ENCODE data around the gene WFS1. TPM values are rescaled to one million over a fixed set of nuclear protein-coding genes. Genes with fewer than 3 reads are reported as not detected.

The WFS1 gene
- total and polyA plus RNA-seq, 9 of the 15 experiments (the other 6 are each of a cell fraction or from before 2014, with no cell fraction given) = 0.01 to 0.29 (median 0.03) TPM; not detected in 5

- ATAC-seq = no peak
Observed at GRCh38 chr4:6324461-6324998, 54.9 kb downstream of the WFS1 start.

More at GRCh38 chr4:6324461-6324998, 54.9 kb downstream of the WFS1 start:
- no peak overlapping the region for H2AFZ ChIP-seq (ENCODE audit: low read depth, low read length)
- no peak overlapping the region for H3K4me3 ChIP-seq
- TF ChIP-seq KLF16 (IDR thresholded peaks at IDR 0.05) (no peak), U2AF1 (optimal IDR thresholded peaks at IDR 0.05; ENCODE audit: low read depth, low read length) (no peak), ZNF280B (CRISPR knock-in tag; IDR thresholded peaks at IDR 0.05) (no peak), TCFL5 (CRISPR knock-in tag; conservative IDR thresholded peaks at IDR 0.05) (no peak)
- H3K4me1 ChIP-seq (replicated peaks in 1 of 2; ENCODE audit: control insufficient read depth in 2 of 2, insufficient read depth in 2 of 2, low read length in 2 of 2) = peaks cover 0 to 5% of the 10 kb centered on the region in 2 experiments; a peak in 2 of 5 replicates
- no peak overlapping the region for H3K27ac ChIP-seq (ENCODE audit: extremely low read depth, low read depth, low read length)
- no peak overlapping the region for H3K4me2 ChIP-seq (ENCODE audit: insufficient read depth, low read length)
- intact Hi-C loops (cut with micrococcal nuclease) = no loop called here
- in situ Hi-C loops (cut with MboI) = no loop called here
- DNase-seq (ENCODE audit: extremely low read depth in 1 of 4, low spot score in 3 of 4) (no peak), FAIRE-seq (no peak)
- under 1% methylated on average over 13 of the region's 15 CpGs for WGBS (ENCODE audit: insufficient coverage, low coverage, missing lambda C conversion rate)
- H3K79me2 ChIP-seq (ENCODE audit: control insufficient read depth, insufficient read depth, low read length) = no peaks in the 10 kb centered on the region
- H3K36me3 ChIP-seq (ENCODE audit: control insufficient read depth, insufficient read depth, low read length) = no peaks in the 10 kb centered on the region
- H3K9ac ChIP-seq (ENCODE audit: insufficient read depth in 1 of 2, low read depth in 2 of 2, low read length in 2 of 2) = no peak overlapping the region
- H4K20me1 ChIP-seq (replicated peaks; ENCODE audit: control insufficient read depth, insufficient read depth, low read length) = peaks cover 7% of the 10 kb centered on the region
- ChIA-PET CTCF (ENCODE audit: low intra/inter-chr PET ratio) (no interaction called here), POLR2A (no interaction called here)
- peaks cover 12 to 50% of the 10 kb centered on the region in 2 experiments; a peak in 4 of 5 replicates for H3K27me3 ChIP-seq (ENCODE audit: control insufficient read depth in 2 of 2, insufficient read depth in 2 of 2, low read length in 2 of 2)
- peaks cover 2% of the 10 kb centered on the region for H3K9me1 ChIP-seq (ENCODE audit: control insufficient read depth, insufficient read depth, low read length)
- no TSS peak for BruUV-seq (replicated peaks)
- H3K9me3 ChIP-seq (replicated peaks; ENCODE audit: control insufficient read depth, insufficient read depth, low read depth, low read length) = no peaks in the 10 kb centered on the region

Measured in K562 (cell line).